AG04450 (cell line): ENCODE measurements around the gene FBXL19. TPM values are rescaled to one million over a fixed set of nuclear protein-coding genes. Genes with fewer than 3 reads are reported as not detected.

Source experiments
- CTCF ChIA-PET: fragments of 300-600, 350-600 bp; formaldehyde crosslinking; extraction: SDS; loops from one replicate; lab custom pipeline; 2022; ENCODE audit warnings: antibody characterized with exemption, inconsistent platforms; lab: Charles Lee
- POLR2A ChIA-PET: fragments of 350-600 bp; formaldehyde crosslinking; extraction: SDS; loops from one replicate; lab custom pipeline; 2021; ENCODE audit warnings: antibody characterized with exemption, inconsistent platforms; lab: Yijun Ruan, JAX
- DNase-seq: peaks from one replicate; pipeline ENCODE4 v3.0.0-alpha.2; 2011; ENCODE audit warnings: low read depth, low spot score
- H3K27ac ChIP-seq: one replicate; pipeline ENCODE4 v1.5.1; 2012; ENCODE audit warnings: low read depth, low read length, control low read depth
- H3K27me3 ChIP-seq: one replicate; pipeline ENCODE4 v1.6.0; 2012; ENCODE audit warnings: low read length; ENCODE audit not compliant: control insufficient read depth, insufficient read depth
- H3K4me3 ChIP-seq: 2 replicates; pipeline ENCODE4 v1.5.1; 2011; ENCODE audit warnings: mild to moderate bottlenecking, low read depth, low read length, control low read depth
- H3K9me3 ChIP-seq: 2 replicates; pipeline ENCODE4 v1.5.1; 2012; ENCODE audit warnings: low read length; ENCODE audit not compliant: control insufficient read depth, insufficient read depth
- polyA plus RNA-seq: library from polyadenylated mRNA; depleted of rRNA; stranded (reverse); fragments of >200 nt; gene quantifications from 2 replicates; pipeline ENCODE4 v1.2.3, GENCODE V29; 2011
- TF ChIP-seq, protein P1 (sequence below): IDR thresholded peaks from 2 replicates; pipeline ENCODE4 v1.5.1; 2011; ENCODE audit warnings: low read depth, low read length, control low read depth, inconsistent platforms

The FBXL19 gene
- polyA plus RNA-seq, 1 experiment, result 7.1 TPM

DNA sequence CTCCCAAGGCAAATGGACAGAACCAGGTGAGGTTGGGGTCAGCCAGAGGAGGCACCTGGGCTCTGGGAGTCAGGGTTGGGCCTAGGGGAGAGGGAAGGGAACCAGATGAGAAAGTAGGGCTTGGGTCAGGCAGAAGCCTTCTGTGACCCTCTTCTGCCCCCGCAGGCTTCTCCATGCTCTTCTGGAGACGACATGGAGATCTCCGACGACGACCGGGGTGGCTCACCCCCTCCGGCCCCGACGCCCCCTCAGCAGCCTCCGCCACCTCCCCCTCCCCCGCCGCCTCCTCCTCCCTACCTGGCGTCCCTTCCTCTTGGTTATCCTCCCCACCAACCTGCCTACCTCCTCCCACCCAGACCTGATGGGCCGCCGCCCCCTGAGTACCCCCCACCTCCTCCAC, 42.1 kb downstream of the FBXL19 start:
- no peak overlapping the region for H3K4me3 ChIP-seq
- no peaks in the 10 kb centered on the region for H3K9me3 ChIP-seq
- TF ChIP-seq, protein P1, sequence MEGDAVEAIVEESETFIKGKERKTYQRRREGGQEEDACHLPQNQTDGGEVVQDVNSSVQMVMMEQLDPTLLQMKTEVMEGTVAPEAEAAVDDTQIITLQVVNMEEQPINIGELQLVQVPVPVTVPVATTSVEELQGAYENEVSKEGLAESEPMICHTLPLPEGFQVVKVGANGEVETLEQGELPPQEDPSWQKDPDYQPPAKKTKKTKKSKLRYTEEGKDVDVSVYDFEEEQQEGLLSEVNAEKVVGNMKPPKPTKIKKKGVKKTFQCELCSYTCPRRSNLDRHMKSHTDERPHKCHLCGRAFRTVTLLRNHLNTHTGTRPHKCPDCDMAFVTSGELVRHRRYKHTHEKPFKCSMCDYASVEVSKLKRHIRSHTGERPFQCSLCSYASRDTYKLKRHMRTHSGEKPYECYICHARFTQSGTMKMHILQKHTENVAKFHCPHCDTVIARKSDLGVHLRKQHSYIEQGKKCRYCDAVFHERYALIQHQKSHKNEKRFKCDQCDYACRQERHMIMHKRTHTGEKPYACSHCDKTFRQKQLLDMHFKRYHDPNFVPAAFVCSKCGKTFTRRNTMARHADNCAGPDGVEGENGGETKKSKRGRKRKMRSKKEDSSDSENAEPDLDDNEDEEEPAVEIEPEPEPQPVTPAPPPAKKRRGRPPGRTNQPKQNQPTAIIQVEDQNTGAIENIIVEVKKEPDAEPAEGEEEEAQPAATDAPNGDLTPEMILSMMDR, result no peak
- H3K27me3 ChIP-seq, result no peaks in the 10 kb centered on the region
- POLR2A ChIA-PET, result no interaction called here
- DNase-seq, result no peak
- H3K27ac ChIP-seq, result no peak overlapping the region
- CTCF ChIA-PET, result interaction anchor here (0.8 to 1.3 kb wide), 2 partner anchors 11 to 121 kb away, joined by 5 to 10 read pairs; no protein-coding TSS in a partner anchor

- no peak for DNase-seq
- no peaks in the 10 kb centered on the region for H3K9me3 ChIP-seq
- TF ChIP-seq, protein P1, result no peak
- H3K27ac ChIP-seq, result no peak overlapping the region
- ChIA-PET CTCF (interaction anchor here (0.8 to 1.3 kb wide), 2 partner anchors 12 to 122 kb away, joined by 5 to 10 read pairs; no protein-coding TSS in a partner anchor), POLR2A (no interaction called here)
- H3K4me3 ChIP-seq, result no peak overlapping the region
- H3K27me3 ChIP-seq, result no peaks in the 10 kb centered on the region
Observed at GRCh38 chr16:30966033-30966619, 42.8 kb downstream of the FBXL19 start.

DNA sequence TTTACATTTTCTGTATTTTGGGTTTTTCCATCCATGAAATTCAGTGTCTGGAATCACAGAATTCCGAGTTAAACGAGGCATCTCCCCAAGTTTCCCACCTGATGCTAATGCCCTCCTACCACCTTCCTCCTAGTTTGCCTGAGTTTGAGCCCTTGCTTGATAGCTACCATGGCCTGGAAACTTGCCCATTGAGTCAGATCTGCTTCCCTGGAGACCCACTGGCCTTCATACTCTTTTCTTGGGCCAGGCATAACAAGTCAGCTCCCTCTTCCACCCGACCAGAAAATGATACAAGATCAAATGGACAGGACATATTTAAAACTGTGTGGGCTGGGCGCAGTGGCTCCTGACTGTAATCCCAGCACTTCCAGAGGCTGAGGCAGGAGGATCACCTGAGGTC, 44.4 kb downstream of the FBXL19 start:
- H3K9me3 ChIP-seq, result no peaks in the 10 kb centered on the region
- H3K27me3 ChIP-seq, result no peaks in the 10 kb centered on the region
- H3K27ac ChIP-seq, result no peak overlapping the region
- ChIA-PET POLR2A (no interaction called here), CTCF (no interaction called here)
- no peak for DNase-seq
- TF ChIP-seq, protein P1, result no peak
- H3K4me3 ChIP-seq, result no peak overlapping the region

- no peaks in the 10 kb centered on the region for H3K9me3 ChIP-seq
- H3K4me3 ChIP-seq, result no peak overlapping the region
- DNase-seq, result no peak
- CTCF ChIA-PET, result interaction anchor here (1.4 kb wide), 1 partner anchor 15 kb away, joined by 3 read pairs; no protein-coding TSS in a partner anchor
- POLR2A ChIA-PET, result no interaction called here
- TF ChIP-seq, protein P1, result no peak
- H3K27ac ChIP-seq, result no peak overlapping the region
- no peaks in the 10 kb centered on the region for H3K27me3 ChIP-seq
Observed at GRCh38 chr16:30969246-30969842, 46.0 kb downstream of the FBXL19 start.

DNA sequence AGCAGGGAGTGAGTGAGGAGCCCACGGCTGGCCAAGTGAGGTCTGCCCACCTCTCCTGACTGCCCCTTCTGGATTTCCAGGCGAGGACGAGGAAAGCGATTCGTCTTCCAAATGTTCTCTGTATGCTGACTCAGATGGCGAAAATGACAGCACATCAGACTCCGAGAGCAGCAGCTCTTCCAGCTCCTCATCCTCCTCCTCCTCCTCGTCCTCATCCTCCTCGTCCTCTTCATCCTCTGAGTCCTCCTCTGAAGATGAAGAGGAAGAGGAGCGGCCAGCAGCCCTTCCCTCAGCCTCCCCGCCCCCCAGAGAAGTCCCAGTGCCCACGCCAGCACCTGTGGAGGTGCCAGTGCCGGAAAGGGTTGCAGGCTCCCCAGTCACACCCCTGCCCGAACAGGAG, 47.9 kb downstream of the FBXL19 start:
- ChIA-PET CTCF (interaction anchor here (0.9 to 1.3 kb wide), 2 partner anchors 12 to 14 kb away, joined by 3 read pairs; partner anchors contain the start of gene HSD3B7), POLR2A (interaction anchor here (0.5 kb wide), 1 partner anchor 11 kb away, joined by 3 read pairs; no protein-coding TSS in a partner anchor)
- TF ChIP-seq, protein P1, result no peak

More for the DNA sequence above, 47.9 kb downstream of the FBXL19 start:
- Histone ChIP-seq H3K27me3 (no peaks in the 10 kb centered on the region), H3K9me3 (no peaks in the 10 kb centered on the region), H3K4me3 (no peak overlapping the region), H3K27ac (no peak overlapping the region)
- DNase-seq, result no peak
